Caco-2 (cell line): ENCODE measurements around the gene TMEM62. TPM values are rescaled to one million over a fixed set of nuclear protein-coding genes. Genes with fewer than 3 reads are reported as not detected.

Experiments used
- BruUV-seq: library from RNA; stranded (reverse); fragments of 400-500 nt; replicated peaks from 2 replicates; lab custom pipeline; 2021; lab: Mats Ljungman, UMichigan
- CTCF ChIA-PET: fragments of 300-600 bp; sonication (Branson Sonifier 250); formaldehyde crosslinking; loops from one replicate; lab custom pipeline; 2022; ENCODE audit warnings: antibody characterized with exemption; lab: Charles Lee
- POLR2A ChIA-PET: fragments of 300-600 bp; sonication (Branson Sonifier 250); formaldehyde crosslinking; loops from one replicate; lab custom pipeline; 2022; ENCODE audit warnings: antibody characterized with exemption; lab: Charles Lee
- DNase-seq, 2 experiments: peaks; one replicate each; pipeline versions ENCODE4 v3.0.0 to v3.0.0-alpha.2; 2020 to 2022
- H3K27me3 ChIP-seq: replicated peaks from 2 replicates; pipeline ENCODE4 v1.6.0; 2011; ENCODE audit warnings: low read length; ENCODE audit not compliant: control insufficient read depth, insufficient read depth
- H3K36me3 ChIP-seq: 2 replicates; pipeline ENCODE4 v1.5.1; 2011; ENCODE audit warnings: low read length; ENCODE audit not compliant: control insufficient read depth, insufficient read depth
- H3K4me1 ChIP-seq: fragments of 250-450 bp; sonication (Bioruptor Pico); 2 replicates; pipeline ENCODE4 v1.5.1; 2020; ENCODE audit warnings: mild to moderate bottlenecking
- H3K4me3 ChIP-seq: 2 replicates; pipeline ENCODE4 v1.5.1; 2011; ENCODE audit warnings: low read depth, mild to moderate bottlenecking, control low read depth, low read length
- H3K9me3 ChIP-seq: fragments of 250-450 bp; sonication (Bioruptor Pico); 2 replicates; pipeline ENCODE4 v1.5.1; 2020; ENCODE audit warnings: mild to moderate bottlenecking, moderate library complexity
- H3K27ac Mint-ChIP-seq: one replicate; pipeline ENCODE4 v1.8.0; 2022; ENCODE audit warnings: mixed read lengths; ENCODE audit not compliant: unreplicated experiment
- H3K27me3 Mint-ChIP-seq: one replicate; pipeline ENCODE4 v1.8.0; 2022; ENCODE audit warnings: mixed read lengths; ENCODE audit not compliant: insufficient read depth, unreplicated experiment
- H3K36me3 Mint-ChIP-seq: one replicate; pipeline ENCODE4 v1.8.0; 2022; ENCODE audit warnings: mild to moderate bottlenecking, mixed read lengths; ENCODE audit not compliant: insufficient read depth, unreplicated experiment
- H3K4me1 Mint-ChIP-seq: one replicate; pipeline ENCODE4 v1.8.0; 2022; ENCODE audit warnings: low read depth, mixed read lengths; ENCODE audit not compliant: unreplicated experiment
- H3K4me3 Mint-ChIP-seq: one replicate; pipeline ENCODE4 v1.8.0; 2022; ENCODE audit warnings: mild to moderate bottlenecking, moderate library complexity, mixed read lengths; ENCODE audit not compliant: unreplicated experiment
- H3K9me3 Mint-ChIP-seq: one replicate; pipeline ENCODE4 v1.8.0; 2022; ENCODE audit warnings: mixed read lengths; ENCODE audit not compliant: unreplicated experiment
- intact Hi-C: fragments of 100-400 bp; cut with micrococcal nuclease; formaldehyde crosslinking; loops from one replicate; pipeline ENCODE4 v1.10.0; 2022; ENCODE audit not compliant: unreplicated experiment
- total RNA-seq: library from RNA; stranded (reverse); gene quantifications from 2 replicates; pipeline ENCODE4 v1.2.3, GENCODE V29; 2022
- TF ChIP-seq, protein P1 (sequence below), 2 experiments: fragments of 200-600 bp in 1 of 2; IDR thresholded peaks; 1 replicate in 1 of 2; 2 replicates in 1 of 2; pipeline versions ENCODE4 v1.5.1 to v1.8.0; 2011 to 2022; ENCODE audit warnings: antibody characterized with exemption in 1 of 2, control low read depth in 1 of 2, inconsistent platforms in 1 of 2, low read depth in 1 of 2, low read length in 1 of 2, mild to moderate bottlenecking in 1 of 2, moderate library complexity in 1 of 2; ENCODE audit not compliant: insufficient read depth in 1 of 2, severe bottlenecking in 1 of 2, unreplicated experiment in 1 of 2

The TMEM62 gene
- total RNA-seq, 1 experiment from 2014 or later = 23.7 TPM

DNA sequence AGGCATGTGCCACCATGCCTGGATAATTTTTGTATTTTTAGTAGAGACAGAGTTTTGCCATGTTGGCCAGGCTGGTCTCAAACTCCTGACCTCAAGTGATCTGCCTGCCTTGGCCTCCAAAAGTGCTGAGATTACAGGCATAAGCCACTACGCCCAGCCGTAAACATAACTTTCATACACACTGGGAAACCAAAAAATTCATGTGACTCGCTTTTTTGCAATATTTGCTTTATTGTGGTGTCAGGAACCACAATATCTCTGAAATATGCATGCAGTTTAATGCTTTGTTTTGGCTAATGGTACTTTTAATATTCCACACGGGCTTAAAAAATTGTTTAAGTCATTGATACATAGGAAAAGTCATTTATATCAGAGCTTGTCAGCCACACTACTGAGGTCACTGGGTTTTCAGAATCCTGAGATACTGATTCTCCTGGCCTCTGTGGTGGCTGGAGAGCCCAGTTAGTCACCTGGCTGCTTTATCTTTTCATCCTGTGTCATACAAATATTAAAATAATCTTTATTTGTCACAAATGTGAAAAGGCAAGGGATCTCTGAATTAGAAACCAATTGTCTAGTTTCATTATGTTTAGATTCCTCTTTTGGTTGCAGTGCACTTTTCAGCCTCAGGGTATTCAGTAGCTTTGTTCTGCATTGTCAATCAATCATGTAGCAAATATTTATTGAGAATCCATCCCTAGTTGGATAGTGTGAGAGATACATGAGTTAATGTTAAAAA lies 10.0 kb downstream of the TMEM62 start:
- Histone ChIP-seq H3K4me1 (peaks cover 7% of the 10 kb centered on the region; the same call in 1 of the 2 replicates), H3K4me3 (no peak overlapping the region), H3K27me3 (no peaks in the 10 kb centered on the region), H3K9me3 (no peaks in the 10 kb centered on the region), H3K36me3 (0 out of 2 replicates have a peak, but pooled peaks cover 1% of the 10 kb centered on the region)
- no peak overlapping the region for H3K4me3 Mint-ChIP-seq
- H3K27me3 Mint-ChIP-seq = no peaks in the 10 kb centered on the region
- H3K27ac Mint-ChIP-seq = no peak overlapping the region
- ChIA-PET CTCF (no interaction called here), POLR2A (no interaction called here)
- H3K36me3 Mint-ChIP-seq = peaks cover 39% of the 10 kb centered on the region
- no peak for DNase-seq
- intact Hi-C loops = no loop called here
- no TSS peak for BruUV-seq
- no peaks in the 10 kb centered on the region for H3K9me3 Mint-ChIP-seq
- H3K4me1 Mint-ChIP-seq = peaks cover 8% of the 10 kb centered on the region
- TF ChIP-seq, protein P1, sequence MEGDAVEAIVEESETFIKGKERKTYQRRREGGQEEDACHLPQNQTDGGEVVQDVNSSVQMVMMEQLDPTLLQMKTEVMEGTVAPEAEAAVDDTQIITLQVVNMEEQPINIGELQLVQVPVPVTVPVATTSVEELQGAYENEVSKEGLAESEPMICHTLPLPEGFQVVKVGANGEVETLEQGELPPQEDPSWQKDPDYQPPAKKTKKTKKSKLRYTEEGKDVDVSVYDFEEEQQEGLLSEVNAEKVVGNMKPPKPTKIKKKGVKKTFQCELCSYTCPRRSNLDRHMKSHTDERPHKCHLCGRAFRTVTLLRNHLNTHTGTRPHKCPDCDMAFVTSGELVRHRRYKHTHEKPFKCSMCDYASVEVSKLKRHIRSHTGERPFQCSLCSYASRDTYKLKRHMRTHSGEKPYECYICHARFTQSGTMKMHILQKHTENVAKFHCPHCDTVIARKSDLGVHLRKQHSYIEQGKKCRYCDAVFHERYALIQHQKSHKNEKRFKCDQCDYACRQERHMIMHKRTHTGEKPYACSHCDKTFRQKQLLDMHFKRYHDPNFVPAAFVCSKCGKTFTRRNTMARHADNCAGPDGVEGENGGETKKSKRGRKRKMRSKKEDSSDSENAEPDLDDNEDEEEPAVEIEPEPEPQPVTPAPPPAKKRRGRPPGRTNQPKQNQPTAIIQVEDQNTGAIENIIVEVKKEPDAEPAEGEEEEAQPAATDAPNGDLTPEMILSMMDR (IDR thresholded peaks at IDR 0.05; ENCODE audit: insufficient read depth in 1 of 2, low read depth in 1 of 2, low read length in 1 of 2, severe bottlenecking in 1 of 2, unreplicated experiment in 1 of 2) = no peak

DNA sequence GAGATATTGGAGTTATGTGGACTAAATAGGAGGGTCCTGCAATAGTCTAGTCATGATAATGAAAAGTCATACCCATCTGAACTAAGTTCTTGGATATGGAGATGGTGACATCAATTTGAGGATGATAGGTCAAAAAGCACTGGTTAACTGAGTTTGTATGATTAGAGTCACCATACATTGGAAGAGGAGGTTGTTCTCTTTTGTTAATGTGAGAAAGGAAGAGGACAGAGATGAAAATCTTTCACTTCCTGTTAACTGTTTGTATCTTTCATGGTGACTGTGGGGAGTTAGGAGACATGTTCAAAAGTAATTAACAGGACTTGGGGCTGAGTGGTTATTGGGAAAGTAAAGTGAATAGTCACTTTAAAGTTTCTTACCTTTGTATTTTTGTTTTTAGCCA lies 11.1 kb downstream of the TMEM62 start:
- no TSS peak for BruUV-seq
- intact Hi-C loops = no loop called here
- TF ChIP-seq, protein P1 (IDR thresholded peaks at IDR 0.05; ENCODE audit: insufficient read depth in 1 of 2, low read depth in 1 of 2, low read length in 1 of 2, severe bottlenecking in 1 of 2, unreplicated experiment in 1 of 2) = no peak
- Histone ChIP-seq H3K27me3 (no peaks in the 10 kb centered on the region), H3K36me3 (no peaks in the 10 kb centered on the region), H3K4me3 (no peak overlapping the region), H3K9me3 (no peaks in the 10 kb centered on the region), H3K4me1 (peaks cover 7% of the 10 kb centered on the region; the same call in 1 of the 2 replicates)
- H3K36me3 Mint-ChIP-seq = peaks cover 31% of the 10 kb centered on the region
- no peak overlapping the region for H3K27ac Mint-ChIP-seq
- no peak for DNase-seq
- CTCF ChIA-PET = no interaction called here
- no peaks in the 10 kb centered on the region for H3K9me3 Mint-ChIP-seq
- H3K4me3 Mint-ChIP-seq = no peak overlapping the region
- no peaks in the 10 kb centered on the region for H3K27me3 Mint-ChIP-seq
- POLR2A ChIA-PET = no interaction called here
- H3K4me1 Mint-ChIP-seq = peaks cover 8% of the 10 kb centered on the region

DNA sequence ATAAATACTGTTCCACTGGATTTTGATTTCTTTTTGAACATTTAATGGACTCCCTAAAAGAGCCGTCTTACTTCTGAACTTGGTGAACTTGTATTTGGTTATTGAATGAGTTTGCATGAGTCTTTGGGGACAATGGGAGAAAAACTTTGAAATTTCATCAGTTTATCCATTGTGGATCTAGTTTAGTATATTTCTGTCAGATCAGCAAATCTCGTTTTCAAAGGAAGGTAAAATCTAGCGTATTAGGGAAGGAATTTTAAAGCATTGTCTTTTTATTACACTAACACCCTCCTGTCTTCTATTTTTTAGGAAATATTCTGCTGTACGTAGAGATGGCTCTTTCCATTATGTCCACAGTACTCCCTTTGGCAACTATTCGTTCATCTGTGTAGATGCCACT lies 12.8 kb downstream of the TMEM62 start:
- peaks cover 18% of the 10 kb centered on the region for H3K36me3 Mint-ChIP-seq
- H3K9me3 Mint-ChIP-seq = no peaks in the 10 kb centered on the region
- Histone ChIP-seq H3K9me3 (no peaks in the 10 kb centered on the region), H3K4me1 (peaks cover 15% of the 10 kb centered on the region), H3K4me3 (no peak overlapping the region), H3K27me3 (no peaks in the 10 kb centered on the region), H3K36me3 (no peaks in the 10 kb centered on the region)
- H3K4me1 Mint-ChIP-seq = peaks cover 8% of the 10 kb centered on the region
- H3K27me3 Mint-ChIP-seq = no peaks in the 10 kb centered on the region
- no peak overlapping the region for H3K4me3 Mint-ChIP-seq
- ChIA-PET CTCF (no interaction called here), POLR2A (no interaction called here)
- TF ChIP-seq, protein P1 (IDR thresholded peaks at IDR 0.05; ENCODE audit: insufficient read depth in 1 of 2, low read depth in 1 of 2, low read length in 1 of 2, severe bottlenecking in 1 of 2, unreplicated experiment in 1 of 2) = no peak
- no peak for DNase-seq
- intact Hi-C loops = no loop called here
- no TSS peak for BruUV-seq
- H3K27ac Mint-ChIP-seq = peak overlapping the region; percentile 26
